Activated T-cell treated with anti-CD3 and anti-CD28 coated beads for 4 hours (primary cell): ENCODE results near the gene WWOX.
"Not testable (repeated sequence)": the region's sequence is repeated elsewhere in the genome, so short reads cannot be mapped to it uniquely, and the experiment has no call there.

Source experiments
- DNase-seq: peaks from one replicate; pipeline ENCODE4 v3.0.0-alpha.2; 2020

The WWOX gene

GRCh38 chr16:79012671-79013434 is 913.4 kb downstream of the WWOX start:
- DNase-seq, result no peak

- DNase-seq, result no peak
Measured at GRCh38 chr16:79013930-79014660, 914.6 kb downstream of the WWOX start.

DNA sequence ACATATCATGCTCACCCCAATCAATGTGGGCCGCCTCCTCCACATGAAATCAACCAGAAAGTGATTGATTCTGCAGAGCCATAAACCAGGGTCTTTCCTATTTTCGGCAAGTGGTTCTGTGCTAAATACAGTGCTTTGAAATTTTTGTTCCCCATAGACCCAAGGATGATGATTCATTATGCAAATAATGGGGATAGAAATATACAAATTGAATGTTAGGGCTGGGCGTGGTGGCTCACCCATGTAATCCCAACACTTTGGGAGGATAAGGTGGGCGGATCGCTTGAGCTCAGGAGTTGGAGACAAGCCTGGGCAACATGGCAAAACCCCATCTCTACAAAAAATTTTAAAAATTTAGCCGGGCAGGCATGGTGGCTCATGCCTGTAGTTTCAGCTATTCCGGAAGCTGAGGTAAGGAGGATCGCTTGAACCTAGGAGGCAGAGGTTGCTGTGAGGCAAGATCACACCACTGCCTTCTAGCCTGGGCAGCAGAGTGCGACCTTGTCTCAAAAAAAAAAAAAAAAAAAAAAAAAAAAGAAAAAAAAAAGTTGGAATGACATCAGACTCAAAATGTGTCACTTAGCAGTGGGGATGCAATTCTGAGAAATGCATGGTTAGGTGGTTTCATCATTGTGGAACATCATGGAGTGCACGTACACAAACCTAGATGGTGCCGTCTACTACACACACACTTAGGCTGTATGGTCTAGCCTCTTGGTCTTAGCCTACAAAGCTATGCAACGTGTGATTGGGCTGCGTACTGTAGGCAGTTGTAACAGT is 919.4 kb downstream of the WWOX start:
- DNase-seq, result no peak

GRCh38 chr16:79019431-79019830 is 920.0 kb downstream of the WWOX start:
- no peak for DNase-seq

DNA sequence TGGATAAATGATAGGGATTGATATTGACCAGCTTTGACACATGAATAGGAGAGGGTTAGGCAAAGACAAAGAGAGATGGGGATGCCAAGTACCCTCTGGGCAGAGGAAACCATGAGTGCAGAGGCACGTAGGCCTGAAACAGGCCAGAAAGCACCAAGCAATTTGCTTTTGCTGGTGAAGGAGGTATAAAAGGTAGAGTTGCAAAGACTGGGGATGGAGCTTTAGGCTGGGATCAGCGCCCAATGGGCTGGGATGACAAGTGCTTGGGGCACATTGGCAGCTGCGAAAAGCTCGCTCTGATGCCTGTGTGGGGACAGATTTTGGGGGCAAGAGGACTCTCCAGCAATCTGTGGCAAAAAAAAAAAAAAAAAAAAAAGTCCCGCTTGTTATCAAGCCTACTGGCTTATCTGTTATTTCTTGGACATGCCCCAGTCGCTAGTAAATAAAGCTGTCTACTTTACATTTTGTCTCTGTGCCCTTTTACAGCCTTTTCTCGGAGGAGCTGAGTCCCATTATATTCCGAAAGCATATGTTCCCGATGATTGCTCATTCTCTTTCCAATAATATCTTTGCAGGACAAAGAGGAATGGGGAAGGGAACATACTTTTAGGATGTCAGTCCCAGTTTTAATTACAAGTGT is 922.7 kb downstream of the WWOX start:
- DNase-seq, result no peak

DNA sequence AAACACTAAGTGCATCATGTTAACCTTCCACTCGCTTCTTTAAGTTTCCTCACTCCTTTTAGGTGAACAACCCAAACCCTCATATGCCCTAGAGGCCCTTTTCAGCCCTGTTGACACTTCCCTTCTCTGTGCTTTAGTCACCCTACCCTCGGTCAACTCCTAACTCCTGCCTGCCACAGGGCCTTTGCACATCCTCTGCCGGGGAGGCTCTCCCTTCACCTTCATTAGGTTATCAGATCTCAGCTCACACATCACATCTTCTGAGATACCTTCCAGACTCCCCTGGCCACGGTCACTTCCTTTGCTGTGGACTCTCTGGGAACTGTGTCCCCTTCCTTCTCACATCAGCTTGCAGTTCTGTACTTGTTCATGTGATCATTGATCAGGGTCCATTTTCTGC is 926.7 kb downstream of the WWOX start:
- DNase-seq, result no peak

- DNase-seq, result no peak
Measured at GRCh38 chr16:79036541-79036940, 937.1 kb downstream of the WWOX start.

DNA sequence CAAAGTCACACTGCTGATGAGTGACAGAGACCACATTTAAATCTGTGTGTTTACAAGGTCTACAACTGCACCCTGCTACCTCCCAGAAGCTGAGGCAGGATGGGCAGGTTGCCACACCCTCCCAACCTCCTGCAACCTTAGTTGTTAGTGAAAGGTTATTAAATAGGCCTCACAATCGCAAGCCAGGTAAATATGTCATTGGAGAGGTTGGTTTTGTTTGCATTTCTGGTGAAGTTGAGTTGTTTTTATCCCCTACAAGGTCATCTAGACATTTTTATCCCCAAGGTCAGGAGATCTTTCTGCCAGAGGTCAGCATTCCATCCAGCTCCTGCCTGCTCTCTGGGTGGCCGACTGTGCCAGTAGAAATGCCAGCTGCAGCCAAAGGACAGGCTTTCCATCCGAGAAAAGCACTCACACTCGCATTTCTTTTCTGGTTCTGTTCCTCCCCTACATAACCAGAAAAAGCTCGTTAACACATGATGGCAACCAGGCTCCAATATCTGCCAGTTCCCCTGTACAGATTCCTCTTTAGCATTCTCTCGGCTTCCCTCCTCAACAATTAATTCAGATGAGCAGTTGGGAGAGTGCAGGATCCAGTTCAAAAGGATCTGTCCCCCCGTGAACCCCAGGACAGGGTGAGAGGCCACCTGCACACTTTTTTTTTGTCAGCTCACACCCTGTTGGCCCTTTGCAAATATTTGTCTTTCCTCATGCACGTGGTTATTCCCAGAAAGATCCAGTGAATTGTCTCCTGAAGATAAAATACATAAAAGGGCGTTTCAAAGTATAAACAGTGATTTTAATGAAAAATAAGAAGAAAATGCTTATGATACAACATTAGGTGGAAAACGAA is 938.3 kb downstream of the WWOX start:
- no peak for DNase-seq

DNA sequence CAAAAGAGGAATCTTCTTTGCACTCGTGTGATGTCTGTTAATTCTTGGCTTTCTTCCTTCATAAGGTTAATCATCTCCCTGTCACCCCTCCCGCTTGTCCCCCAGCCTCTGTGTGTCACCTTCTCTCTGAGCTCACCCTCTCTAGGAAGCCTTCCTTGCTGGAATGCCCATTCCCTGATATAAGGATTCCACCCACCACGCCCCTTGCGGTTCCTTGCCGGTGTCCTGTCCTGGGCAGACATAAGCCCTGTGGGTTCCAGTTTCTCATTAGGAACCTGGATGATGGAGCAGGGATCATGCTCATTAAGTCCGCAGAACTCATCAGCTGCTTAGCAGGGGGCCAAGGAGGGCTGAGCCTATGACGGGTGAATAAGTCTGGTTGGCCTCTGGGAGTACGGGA is 941.8 kb downstream of the WWOX start:
- no peak for DNase-seq

DNA sequence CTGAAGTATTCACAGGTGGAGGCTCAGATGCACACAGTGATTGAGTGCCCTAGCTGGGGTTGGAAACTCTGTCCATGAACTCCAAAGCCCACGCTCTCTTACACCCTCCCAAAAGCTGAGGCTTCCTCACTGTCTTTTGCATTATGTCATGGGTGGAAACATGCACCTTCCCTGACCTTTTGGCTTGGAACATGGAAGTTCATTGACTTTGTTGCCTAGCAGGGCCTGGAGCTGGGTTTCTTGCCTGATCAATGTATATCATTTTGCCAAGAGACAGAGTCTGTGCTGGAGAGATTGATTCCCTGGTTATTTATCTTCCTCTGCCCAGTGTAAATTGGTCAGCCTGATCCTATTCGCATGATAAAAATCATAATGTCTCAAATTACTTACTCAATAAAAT is 942.7 kb downstream of the WWOX start:
- DNase-seq, result no peak

DNA sequence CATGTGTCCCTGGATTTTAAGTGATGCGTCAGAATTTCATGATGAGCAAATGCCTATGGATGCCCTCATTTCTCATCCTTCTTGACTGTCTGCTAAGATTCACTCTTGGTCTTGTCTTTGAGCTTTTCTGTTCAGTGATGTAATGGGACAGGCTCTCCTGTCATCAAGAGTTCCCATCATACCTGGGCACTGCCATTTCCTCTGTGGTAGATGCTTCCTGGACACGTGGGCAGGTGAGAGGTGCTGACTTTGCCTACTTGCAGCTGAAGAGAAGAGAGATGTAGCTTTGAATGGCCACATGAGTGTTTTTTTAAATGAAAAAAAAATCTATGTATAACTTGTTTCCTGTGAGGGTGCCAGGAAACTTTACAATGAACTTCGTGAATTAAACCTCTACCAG is 943.4 kb downstream of the WWOX start:
- no peak for DNase-seq

- no peak for DNase-seq
Measured at GRCh38 chr16:79045191-79045590, 945.7 kb downstream of the WWOX start.

- DNase-seq, result no peak
Measured at GRCh38 chr16:79047337-79047736, 947.9 kb downstream of the WWOX start.

DNA sequence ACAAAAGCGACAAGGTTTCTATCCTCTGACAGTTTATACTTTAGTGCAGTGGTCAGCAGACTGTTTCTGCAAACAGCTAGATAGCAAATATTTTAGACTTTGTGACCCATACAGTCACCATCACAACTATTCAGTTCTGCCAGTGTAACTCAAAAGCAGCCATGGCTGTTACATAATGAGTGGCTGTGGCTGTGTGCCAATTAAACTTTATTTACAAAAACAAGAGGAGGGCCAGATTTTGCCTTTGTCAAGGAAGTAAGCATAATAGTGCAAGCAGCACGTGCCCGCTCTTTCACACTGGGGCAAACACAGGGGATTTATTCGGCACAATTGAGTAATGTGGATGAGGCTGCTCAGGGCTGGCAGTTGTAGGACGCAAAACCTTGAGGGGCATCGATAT is 949.6 kb downstream of the WWOX start:
- no peak for DNase-seq

DNA sequence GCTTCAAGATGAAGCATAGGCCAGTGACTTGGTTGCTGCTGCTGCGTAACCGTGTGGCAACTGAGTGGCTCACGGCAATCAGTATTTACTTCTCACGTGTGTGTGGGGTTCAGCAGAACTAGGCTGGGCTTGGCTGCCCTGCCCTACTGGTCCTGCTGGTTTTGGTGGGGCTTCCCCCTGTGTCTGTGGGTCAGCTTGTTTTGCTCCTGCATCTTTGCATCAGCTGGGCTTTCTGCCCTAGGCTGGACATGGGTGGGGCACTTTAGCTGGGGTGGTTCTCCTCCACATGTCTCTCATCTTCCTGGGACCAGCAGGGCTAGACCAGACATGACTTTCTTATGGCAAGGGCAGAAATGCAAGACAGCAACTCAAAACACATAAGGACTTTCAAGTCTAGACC is 950.6 kb downstream of the WWOX start:
- DNase-seq, result no peak

DNA sequence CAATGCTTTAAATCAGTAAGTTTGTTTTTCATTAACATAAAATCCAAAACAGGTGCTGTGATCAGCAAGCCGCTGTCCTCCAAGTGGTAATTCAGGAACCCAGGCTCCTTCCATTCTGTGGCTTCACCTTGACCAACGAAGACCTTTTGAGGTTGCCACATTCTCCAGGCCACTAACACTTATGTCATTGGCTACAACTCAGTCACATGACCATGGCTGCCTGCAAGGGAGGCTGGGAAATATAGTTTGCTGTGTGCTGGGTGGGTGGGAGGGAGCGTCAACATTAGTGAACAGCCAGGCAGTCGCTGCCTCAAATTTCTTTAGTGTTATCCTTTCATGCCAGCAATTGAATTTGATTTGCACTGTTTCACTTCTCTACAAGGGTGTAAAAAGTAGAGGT is 951.9 kb downstream of the WWOX start:
- no peak for DNase-seq

DNA sequence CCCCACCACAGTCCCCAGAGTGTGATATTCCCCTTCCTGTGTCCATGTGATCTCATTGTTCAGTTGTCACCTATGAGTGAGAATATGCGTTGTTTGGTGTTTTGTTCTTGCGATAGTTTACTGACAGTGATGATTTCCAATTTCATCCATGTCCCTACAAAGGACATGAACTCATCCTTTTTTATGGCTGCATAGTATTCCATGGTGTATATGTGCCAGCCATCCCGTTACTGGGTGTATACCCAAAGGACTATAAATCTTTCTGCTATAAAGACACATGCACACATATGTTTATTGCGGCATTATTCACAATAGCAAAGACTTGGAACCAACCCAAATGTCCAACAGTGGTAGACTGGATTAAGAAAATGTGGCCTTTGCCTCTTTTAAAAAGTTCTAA is 952.7 kb downstream of the WWOX start:
- not testable (repeated sequence) for DNase-seq

GRCh38 chr16:79053577-79053976 is 954.1 kb downstream of the WWOX start:
- DNase-seq, result no peak

DNA sequence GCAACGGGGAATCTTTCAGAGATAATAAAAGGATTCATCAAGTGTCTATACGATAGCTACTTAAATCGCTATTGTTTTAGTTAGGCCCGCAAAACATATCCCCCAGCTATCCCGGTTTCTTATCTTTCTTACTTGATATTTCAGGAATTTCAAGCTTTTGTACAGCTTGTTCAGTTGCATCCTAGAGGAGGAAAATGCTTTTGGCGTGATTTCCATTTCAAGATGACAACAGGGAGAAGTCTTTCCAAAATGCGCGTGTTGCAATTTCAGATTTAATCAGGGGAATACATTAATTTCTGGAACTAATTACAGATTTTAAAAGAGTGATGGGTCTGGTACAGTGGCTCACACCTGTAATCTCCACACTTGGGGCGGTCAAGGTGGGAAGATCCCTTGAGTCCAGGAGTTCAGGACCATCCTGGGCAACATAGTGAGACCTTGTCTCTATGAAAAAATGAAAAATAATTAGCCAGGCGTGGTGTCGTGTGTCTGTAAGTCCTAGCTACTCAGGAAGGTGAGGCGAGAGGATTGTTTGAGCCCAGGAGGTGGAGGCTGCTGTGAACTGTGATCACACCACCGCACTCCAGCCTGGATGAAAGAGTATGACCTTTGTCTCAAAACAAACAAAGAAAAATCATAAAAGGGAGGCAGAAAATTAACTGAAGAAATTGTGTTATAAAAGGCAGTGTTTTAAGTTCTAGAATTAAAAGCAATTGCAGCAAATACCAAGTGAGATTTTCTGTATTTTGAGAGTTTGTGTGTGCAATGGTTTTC is 954.9 kb downstream of the WWOX start:
- no peak for DNase-seq

GRCh38 chr16:79055251-79055970 is 956.0 kb downstream of the WWOX start:
- DNase-seq, result no peak

DNA sequence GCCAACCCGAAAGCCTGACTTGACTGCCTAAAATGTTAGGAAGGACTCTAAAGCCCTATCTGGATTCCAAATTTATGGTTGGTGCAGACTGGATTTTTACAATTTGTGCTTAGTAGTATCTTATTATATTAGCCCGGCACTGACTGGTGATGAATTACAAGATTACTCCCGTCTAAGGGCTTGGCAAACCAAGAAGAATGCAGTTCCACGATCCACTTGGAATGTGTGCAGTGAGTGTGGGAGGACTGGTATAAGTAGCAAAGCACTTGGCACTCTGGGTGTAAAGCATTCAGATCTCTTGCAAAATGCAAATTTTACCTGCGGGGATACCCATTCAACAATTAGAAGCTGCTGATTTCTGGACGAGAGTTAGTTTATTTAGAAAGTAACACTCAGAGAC is 961.7 kb downstream of the WWOX start:
- DNase-seq, result no peak
